ENCODE measurements around the gene MAPKBP1. TPM values are rescaled to one million over a fixed set of nuclear protein-coding genes. Genes with fewer than 3 reads are reported as not detected.

The MAPKBP1 gene
- polyA plus RNA-seq, 2 of the 4 experiments (the other 2 are of a cell fraction): 2.5 to 6.1 TPM

- CTCF ChIA-PET: interaction anchor here (1.3 to 6.4 kb wide), 6 partner anchors 13 to 343 kb away, joined by 3 to 103 read pairs (median 22); partner anchors contain the start of gene MAPKBP1
- WGBS (ENCODE audit: missing lambda C conversion rate): 87% methylated on average over 11 of the region's 12 CpGs
- no peak overlapping the region for H3K4me2 ChIP-seq
Observed at GRCh38 chr15:41809526-41810220, 35.4 kb downstream of the MAPKBP1 start.

DNA sequence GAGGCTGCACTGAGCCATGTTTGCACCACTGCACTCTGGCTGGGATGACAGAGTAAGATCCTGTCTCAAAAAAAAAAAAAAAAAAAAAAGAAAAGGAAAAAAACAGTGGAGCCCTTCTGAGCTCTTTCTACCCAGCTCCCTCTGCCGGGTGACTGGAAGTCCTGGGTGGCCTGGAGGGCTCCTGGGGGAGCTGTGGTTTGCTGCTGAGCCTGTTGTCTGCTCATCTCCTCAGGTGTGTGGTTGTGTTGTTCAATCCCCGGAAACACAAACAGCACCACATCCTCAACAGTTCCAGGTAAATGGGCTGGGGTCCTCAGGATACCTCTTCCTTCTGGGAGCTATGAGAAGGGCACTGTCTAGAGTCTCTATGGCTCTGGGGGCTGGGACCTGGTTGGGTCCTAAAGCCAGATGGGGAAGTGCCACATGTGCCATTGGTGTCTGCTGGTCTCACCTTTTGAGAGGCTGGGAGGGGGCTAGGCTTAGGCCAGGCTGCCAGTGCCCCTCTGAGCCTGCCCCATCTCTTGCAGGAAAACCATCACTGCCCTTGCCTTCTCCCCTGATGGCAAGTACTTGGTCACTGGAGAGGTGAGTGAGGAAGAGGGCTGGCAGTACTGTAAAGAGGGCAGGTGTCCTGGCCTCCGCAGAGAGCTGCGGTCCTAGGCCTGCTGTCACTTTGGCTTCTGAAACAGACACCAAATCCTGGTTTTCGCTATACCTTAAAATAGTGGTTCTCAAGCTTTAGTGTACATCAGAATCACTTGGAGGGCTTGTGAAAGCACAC, 36.6 kb downstream of the MAPKBP1 start:
- no peak for TF ChIP-seq CEBPB (IDR thresholded peaks at IDR 0.05)
- no peak for TF ChIP-seq TFCP2L1 (CRISPR knock-in tag; IDR thresholded peaks at IDR 0.05)
- TF ChIP-seq NFE2L2 (conservative IDR thresholded peaks at IDR 0.05; ENCODE audit: low read length): no peak
- TF ChIP-seq HOXA7 (CRISPR knock-in tag; IDR thresholded peaks at IDR 0.05): no peak
- TF ChIP-seq MYC (IDR thresholded peaks at IDR 0.05; ENCODE audit: borderline replicate concordance, low read length): no peak
- TF ChIP-seq CBX2 (IDR thresholded peaks at IDR 0.05; ENCODE audit: borderline replicate concordance, low read depth): no peak
- TF ChIP-seq, protein P1, sequence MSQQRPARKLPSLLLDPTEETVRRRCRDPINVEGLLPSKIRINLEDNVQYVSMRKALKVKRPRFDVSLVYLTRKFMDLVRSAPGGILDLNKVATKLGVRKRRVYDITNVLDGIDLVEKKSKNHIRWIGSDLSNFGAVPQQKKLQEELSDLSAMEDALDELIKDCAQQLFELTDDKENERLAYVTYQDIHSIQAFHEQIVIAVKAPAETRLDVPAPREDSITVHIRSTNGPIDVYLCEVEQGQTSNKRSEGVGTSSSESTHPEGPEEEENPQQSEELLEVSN (IDR thresholded peaks at IDR 0.05; ENCODE audit: borderline replicate concordance, low read depth): no peak
- TF ChIP-seq FOSB (CRISPR knock-in tag; IDR thresholded peaks at IDR 0.05): no peak
- no peak for TF ChIP-seq FOXS1 (CRISPR knock-in tag; IDR thresholded peaks at IDR 0.05)
- no peak for TF ChIP-seq CBX8 (IDR thresholded peaks at IDR 0.05)
- no peak for TF ChIP-seq EHMT2 (IDR thresholded peaks at IDR 0.05; ENCODE audit: low read depth)
- TF ChIP-seq HES2 (IDR thresholded peaks at IDR 0.05): no peak
- TF ChIP-seq MAX (IDR thresholded peaks at IDR 0.05): no peak
- TF ChIP-seq KDM5A (IDR thresholded peaks at IDR 0.05): no peak
- no peak for TF ChIP-seq CHD4 (IDR thresholded peaks at IDR 0.05; ENCODE audit: borderline replicate concordance)
- TF ChIP-seq NPAS2 (CRISPR knock-in tag; IDR thresholded peaks at IDR 0.05; ENCODE audit: borderline replicate concordance): no peak
- no peak for TF ChIP-seq RAD21 (conservative IDR thresholded peaks at IDR 0.05 in 1 of 2, IDR thresholded peaks at IDR 0.05 in 1 of 2)
- TF ChIP-seq NR3C1 (IDR thresholded peaks at IDR 0.05): no peak
- TF ChIP-seq POLR2A (IDR thresholded peaks at IDR 0.05; ENCODE audit: low read length): no peak
- TF ChIP-seq, protein P2, sequence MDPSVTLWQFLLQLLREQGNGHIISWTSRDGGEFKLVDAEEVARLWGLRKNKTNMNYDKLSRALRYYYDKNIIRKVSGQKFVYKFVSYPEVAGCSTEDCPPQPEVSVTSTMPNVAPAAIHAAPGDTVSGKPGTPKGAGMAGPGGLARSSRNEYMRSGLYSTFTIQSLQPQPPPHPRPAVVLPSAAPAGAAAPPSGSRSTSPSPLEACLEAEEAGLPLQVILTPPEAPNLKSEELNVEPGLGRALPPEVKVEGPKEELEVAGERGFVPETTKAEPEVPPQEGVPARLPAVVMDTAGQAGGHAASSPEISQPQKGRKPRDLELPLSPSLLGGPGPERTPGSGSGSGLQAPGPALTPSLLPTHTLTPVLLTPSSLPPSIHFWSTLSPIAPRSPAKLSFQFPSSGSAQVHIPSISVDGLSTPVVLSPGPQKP (IDR thresholded peaks at IDR 0.05; ENCODE audit: low read depth, low read length): no peak
- no peak for DNase-seq (ENCODE audit: low read depth in 1 of 2, low spot score in 1 of 2)
- Histone ChIP-seq H3K9me3 (no peaks in the 10 kb centered on the region), H3K4me3 (no peak overlapping the region), H3K4me1 (no peaks in the 10 kb centered on the region), H3K27ac (no peak overlapping the region), H3K4me2 (no peak overlapping the region)
- 97% methylated on average over 5 of the region's 5 CpGs for WGBS (ENCODE audit: missing lambda C conversion rate)
- ChIA-PET CTCF (interaction anchor here (0.6 to 6.4 kb wide), 34 partner anchors 8 to 361 kb away, joined by 3 to 103 read pairs (median 5); partner anchors contain the start of genes MAPKBP1 and PLA2G4B), POLR2A (interaction anchor here (1.0 kb wide), 1 partner anchor 36 kb away, joined by 3 read pairs; the partner anchor contains the start of gene MAPKBP1)
- ATAC-seq: peak; percentile 27 to 43; a peak in 4 of 6 replicates
- FAIRE-seq: no peak

More at GRCh38 chr15:41809526-41810220, 35.4 kb downstream of the MAPKBP1 start:
- DNase-seq (ENCODE audit: low read depth in 1 of 2, low spot score in 1 of 2) (no peak), FAIRE-seq (no peak), ATAC-seq (no peak)
- no peak overlapping the region for H3K4me3 ChIP-seq
- POLR2A ChIA-PET: no interaction called here
- no peaks in the 10 kb centered on the region for H3K9me3 ChIP-seq
- no peaks in the 10 kb centered on the region for H3K4me1 ChIP-seq
- H3K27ac ChIP-seq: no peak overlapping the region
- TF ChIP-seq FOSL2 (IDR thresholded peaks at IDR 0.05) (no peak), FOSL2 (CRISPR knock-in tag; IDR thresholded peaks at IDR 0.05) (no peak), CHD4 (IDR thresholded peaks at IDR 0.05; ENCODE audit: borderline replicate concordance) (no peak), HES2 (IDR thresholded peaks at IDR 0.05) (no peak), MAX (IDR thresholded peaks at IDR 0.05) (no peak), MYC (IDR thresholded peaks at IDR 0.05; ENCODE audit: borderline replicate concordance, low read length) (no peak), HOXB5 (CRISPR knock-in tag; IDR thresholded peaks at IDR 0.05) (no peak), NFE2L2 (conservative IDR thresholded peaks at IDR 0.05; ENCODE audit: low read length) (no peak), HOXA7 (CRISPR knock-in tag; IDR thresholded peaks at IDR 0.05) (no peak), CEBPB (IDR thresholded peaks at IDR 0.05) (no peak), ATOH8 (CRISPR knock-in tag; IDR thresholded peaks at IDR 0.05; ENCODE audit: low read depth) (no peak), TP53 (CRISPR knock-in tag; IDR thresholded peaks at IDR 0.05) (no peak), PHF8 (IDR thresholded peaks at IDR 0.05; ENCODE audit: borderline replicate concordance, low read depth) (no peak), MAZ (IDR thresholded peaks at IDR 0.05; ENCODE audit: borderline replicate concordance, low read depth, low read length) (no peak)

Measured in A549 (cell line).